PC-9 (cell line): ENCODE measurements around the gene GUCY1A2. TPM values are rescaled to one million over a fixed set of nuclear protein-coding genes. Genes with fewer than 3 reads are reported as not detected.

Source experiments
- BruUV-seq: library from RNA; stranded (reverse); fragments of 400-500 nt; replicated peaks from 2 replicates; lab custom pipeline; 2021; lab: Mats Ljungman, UMichigan
- CTCF ChIA-PET: fragments of 300-600 bp; sonication (Branson Sonifier 250); formaldehyde crosslinking; loops from one replicate; lab custom pipeline; 2022; ENCODE audit warnings: antibody characterized with exemption; lab: Charles Lee
- POLR2A ChIA-PET: fragments of 300-600 bp; sonication (Branson Sonifier 250); formaldehyde crosslinking; loops from one replicate; lab custom pipeline; 2022; ENCODE audit warnings: antibody characterized with exemption; ENCODE audit not compliant: unreplicated experiment; lab: Charles Lee
- DNase-seq, 2 experiments: peaks; one replicate each; pipeline versions ENCODE4 v3.0.0 to v3.0.0-alpha.2; 2015 to 2022; ENCODE audit warnings: mixed read lengths in 1 of 2
- H2AFZ ChIP-seq: fragments of 200-600 bp; sonication (generic); 2 replicates; pipeline ENCODE4 v1.8.1; 2017; ENCODE audit warnings: antibody characterized with exemption
- H3F3A ChIP-seq: fragments of 200-600 bp; sonication (generic); 2 replicates; pipeline ENCODE4 v1.8.1; 2017; ENCODE audit warnings: antibody characterized with exemption, mild to moderate bottlenecking, low read depth; ENCODE audit not compliant: insufficient read depth
- H3K27ac ChIP-seq: fragments of 200-600 bp; sonication (generic); 2 replicates; pipeline ENCODE4 v1.6.1; 2016; ENCODE audit warnings: mixed run types
- H3K27me3 ChIP-seq: fragments of 200-600 bp; sonication (generic); 2 replicates; pipeline ENCODE4 v1.6.1; 2016; ENCODE audit warnings: low read depth, mixed run types; ENCODE audit not compliant: insufficient read depth
- H3K36me3 ChIP-seq: fragments of 200-600 bp; sonication (generic); 2 replicates; pipeline ENCODE4 v1.6.1; 2016; ENCODE audit warnings: low read depth, mixed run types
- H3K4me1 ChIP-seq: fragments of 200-600 bp; sonication (generic); replicated peaks from 2 replicates; pipeline ENCODE4 v1.6.1; 2016; ENCODE audit warnings: mixed run types; ENCODE audit not compliant: insufficient read depth
- H3K4me2 ChIP-seq: fragments of 200-600 bp; sonication (generic); 2 replicates; pipeline ENCODE4 v1.6.1; 2017; ENCODE audit warnings: mixed run types
- H3K4me3 ChIP-seq: fragments of 200-600 bp; sonication (generic); 2 replicates; pipeline ENCODE4 v1.6.1; 2016; ENCODE audit warnings: mixed run types
- H3K79me2 ChIP-seq: fragments of 200-600 bp; sonication (generic); 2 replicates; pipeline ENCODE4 v1.6.1; 2017; ENCODE audit warnings: low read depth, mixed run types
- H3K9me2 ChIP-seq: fragments of 200-600 bp; sonication (generic); 2 replicates; pipeline ENCODE4 v1.8.1; 2017; ENCODE audit warnings: mild to moderate bottlenecking; ENCODE audit not compliant: insufficient read depth
- H3K9me3 ChIP-seq: fragments of 200-600 bp; sonication (generic); 2 replicates; pipeline ENCODE4 v1.8.1; 2016; ENCODE audit warnings: low read depth; ENCODE audit not compliant: insufficient read depth
- H4K20me1 ChIP-seq: fragments of 200-600 bp; sonication (generic); 2 replicates; pipeline ENCODE4 v1.8.1; 2017; ENCODE audit not compliant: insufficient read depth
- CTCF ChIP-seq: fragments of 200-600 bp; sonication (generic); conservative IDR thresholded peaks from 2 replicates; pipeline ENCODE4 v1.6.1; 2017; ENCODE audit warnings: mixed run types, antibody characterized with exemption, mild to moderate bottlenecking, moderate library complexity
- EZH2 ChIP-seq: fragments of 200-600 bp; sonication (generic); IDR thresholded peaks from 2 replicates; pipeline ENCODE4 v1.8.0; 2017; ENCODE audit warnings: antibody characterized with exemption, low read depth
- intact Hi-C: fragments of 100-400 bp; cut with micrococcal nuclease; formaldehyde crosslinking; loops from one replicate; pipeline ENCODE4 v1.10.0; 2022; ENCODE audit not compliant: unreplicated experiment
- total RNA-seq: library from RNA; stranded (reverse); gene quantifications from 2 replicates; pipeline ENCODE4 v1.2.3, GENCODE V29; 2021

Gene GUCY1A2
- total RNA-seq, 1 experiment from 2014 or later = not detected

- no peaks in the 10 kb centered on the region for H3K9me3 ChIP-seq
- H3K4me3 ChIP-seq = no peak overlapping the region
- ChIA-PET POLR2A (no interaction called here), CTCF (interaction anchor here (0.6 kb wide), 1 partner anchor 255 kb away, joined by 3 read pairs; no protein-coding TSS in a partner anchor)
- H3K36me3 ChIP-seq = no peaks in the 10 kb centered on the region
- intact Hi-C loops = no loop called here
- no peaks in the 10 kb centered on the region for H3F3A ChIP-seq
- TF ChIP-seq CTCF (no peak), EZH2 (no peak)
- H3K4me2 ChIP-seq = no peak overlapping the region
- DNase-seq = no peak
- no peaks in the 10 kb centered on the region for H3K27me3 ChIP-seq
- H3K9me2 ChIP-seq = no peaks in the 10 kb centered on the region
- BruUV-seq = no TSS peak
- H3K79me2 ChIP-seq = no peaks in the 10 kb centered on the region
- H2AFZ ChIP-seq = no peak overlapping the region
- no peaks in the 10 kb centered on the region for H4K20me1 ChIP-seq
- no peak overlapping the region for H3K27ac ChIP-seq
- no peaks in the 10 kb centered on the region for H3K4me1 ChIP-seq
Observed at GRCh38 chr11:106761240-106761639, 257.0 kb downstream of the GUCY1A2 start.

GRCh38 chr11:106748059-106748458 lies 270.2 kb downstream of the GUCY1A2 start:
- ChIA-PET POLR2A (no interaction called here), CTCF (no interaction called here)
- H3K27ac ChIP-seq = no peak overlapping the region
- no peaks in the 10 kb centered on the region for H3K27me3 ChIP-seq
- H3K36me3 ChIP-seq = no peaks in the 10 kb centered on the region
- no peak for TF ChIP-seq CTCF
- no peak for TF ChIP-seq EZH2
- no peak overlapping the region for H3K4me3 ChIP-seq
- H3K79me2 ChIP-seq = no peaks in the 10 kb centered on the region
- BruUV-seq = no TSS peak
- H2AFZ ChIP-seq = no peak overlapping the region
- no peaks in the 10 kb centered on the region for H3K9me3 ChIP-seq
- H3K9me2 ChIP-seq = no peaks in the 10 kb centered on the region; the same call in 1 of the 2 replicates
- H3F3A ChIP-seq = no peaks in the 10 kb centered on the region
- DNase-seq = no peak
- intact Hi-C loops = no loop called here
- no peaks in the 10 kb centered on the region for H4K20me1 ChIP-seq
- H3K4me1 ChIP-seq = no peaks in the 10 kb centered on the region
- H3K4me2 ChIP-seq = no peak overlapping the region

GRCh38 chr11:106745941-106746340 lies 272.3 kb downstream of the GUCY1A2 start:
- no peaks in the 10 kb centered on the region for H3K9me3 ChIP-seq
- H3K9me2 ChIP-seq = no peaks in the 10 kb centered on the region; the same call in 1 of the 2 replicates
- TF ChIP-seq CTCF (no peak), EZH2 (no peak)
- CTCF ChIA-PET = no interaction called here
- no peaks in the 10 kb centered on the region for H3K79me2 ChIP-seq
- no peak overlapping the region for H3K4me3 ChIP-seq
- no peaks in the 10 kb centered on the region for H3K27me3 ChIP-seq
- no peaks in the 10 kb centered on the region for H4K20me1 ChIP-seq
- H2AFZ ChIP-seq = no peak overlapping the region
- H3K36me3 ChIP-seq = no peaks in the 10 kb centered on the region
- intact Hi-C loops = no loop called here
- H3K27ac ChIP-seq = no peak overlapping the region
- H3K4me1 ChIP-seq = no peaks in the 10 kb centered on the region
- no peak for DNase-seq
- no peaks in the 10 kb centered on the region for H3F3A ChIP-seq
- H3K4me2 ChIP-seq = no peak overlapping the region
- BruUV-seq = no TSS peak
- POLR2A ChIA-PET = no interaction called here
